Fibroblast of the conjunctiva (primary cell): ENCODE results near the gene MAD1L1.

ENCODE experiments used
- DNase-seq: peaks from one replicate; pipeline ENCODE4 v3.0.0-alpha.2; 2010; ENCODE audit warnings: low read depth

Gene MAD1L1

GRCh38 chr7:2241580-2242540 is 9.1 kb upstream of the MAD1L1 start, which contains the start of the genes MRM2 and NUDT1:
MRM2 (minus strand) TSS chr7:2242205; CDS start chr7:2242169, 36 bp downstream.
NUDT1 (plus strand) TSS chr7:2242226; CDS start chr7:2244575, 2,349 bp downstream.
- DNase-seq = peak; percentile 26

- no peak for DNase-seq
Observed at GRCh38 chr7:2239242-2239641, 6.5 kb upstream of the MAD1L1 start.

- no peak for DNase-seq
Observed at GRCh38 chr7:2237109-2237602, 4.4 kb upstream of the MAD1L1 start.

GRCh38 chr7:2233926-2234325 is 1.2 kb upstream of the MAD1L1 start:
- no peak for DNase-seq

- no peak for DNase-seq
Observed at GRCh38 chr7:2231992-2232765, 566 bp downstream of the MAD1L1 start.

GRCh38 chr7:2230882-2231281 is 1.9 kb downstream of the MAD1L1 start:
- no peak for DNase-seq

GRCh38 chr7:2230226-2230625 is 2.5 kb downstream of the MAD1L1 start:
- DNase-seq = no peak

- no peak for DNase-seq
Observed at GRCh38 chr7:2229467-2229866, 3.3 kb downstream of the MAD1L1 start.

GRCh38 chr7:2228921-2229320 is 3.8 kb downstream of the MAD1L1 start:
- DNase-seq = no peak

GRCh38 chr7:2227699-2228098 is 5.0 kb downstream of the MAD1L1 start:
- DNase-seq = no peak

- DNase-seq = no peak
Observed at GRCh38 chr7:2225830-2226229, 6.9 kb downstream of the MAD1L1 start.

- DNase-seq = no peak
Observed at GRCh38 chr7:2225336-2225735, 7.4 kb downstream of the MAD1L1 start.

GRCh38 chr7:2224934-2225333 is 7.8 kb downstream of the MAD1L1 start:
- no peak for DNase-seq

- no peak for DNase-seq
Observed at GRCh38 chr7:2224491-2224928, 8.2 kb downstream of the MAD1L1 start.

- no peak for DNase-seq
Observed at GRCh38 chr7:2223321-2223720, 9.4 kb downstream of the MAD1L1 start.

- DNase-seq = no peak
Observed at GRCh38 chr7:2222516-2222915, 10.2 kb downstream of the MAD1L1 start.

- DNase-seq = no peak
Observed at GRCh38 chr7:2220954-2221353, 11.8 kb downstream of the MAD1L1 start.

GRCh38 chr7:2220506-2220905 is 12.2 kb downstream of the MAD1L1 start:
- no peak for DNase-seq

GRCh38 chr7:2220030-2220429 is 12.7 kb downstream of the MAD1L1 start:
- no peak for DNase-seq

- no peak for DNase-seq
Observed at GRCh38 chr7:2219606-2220005, 13.1 kb downstream of the MAD1L1 start.

- no peak for DNase-seq
Observed at GRCh38 chr7:2219136-2219535, 13.6 kb downstream of the MAD1L1 start.

- no peak for DNase-seq
Observed at GRCh38 chr7:2218444-2218785, 14.3 kb downstream of the MAD1L1 start.
